ENCODE results near the gene WRNIP1.

DNA sequence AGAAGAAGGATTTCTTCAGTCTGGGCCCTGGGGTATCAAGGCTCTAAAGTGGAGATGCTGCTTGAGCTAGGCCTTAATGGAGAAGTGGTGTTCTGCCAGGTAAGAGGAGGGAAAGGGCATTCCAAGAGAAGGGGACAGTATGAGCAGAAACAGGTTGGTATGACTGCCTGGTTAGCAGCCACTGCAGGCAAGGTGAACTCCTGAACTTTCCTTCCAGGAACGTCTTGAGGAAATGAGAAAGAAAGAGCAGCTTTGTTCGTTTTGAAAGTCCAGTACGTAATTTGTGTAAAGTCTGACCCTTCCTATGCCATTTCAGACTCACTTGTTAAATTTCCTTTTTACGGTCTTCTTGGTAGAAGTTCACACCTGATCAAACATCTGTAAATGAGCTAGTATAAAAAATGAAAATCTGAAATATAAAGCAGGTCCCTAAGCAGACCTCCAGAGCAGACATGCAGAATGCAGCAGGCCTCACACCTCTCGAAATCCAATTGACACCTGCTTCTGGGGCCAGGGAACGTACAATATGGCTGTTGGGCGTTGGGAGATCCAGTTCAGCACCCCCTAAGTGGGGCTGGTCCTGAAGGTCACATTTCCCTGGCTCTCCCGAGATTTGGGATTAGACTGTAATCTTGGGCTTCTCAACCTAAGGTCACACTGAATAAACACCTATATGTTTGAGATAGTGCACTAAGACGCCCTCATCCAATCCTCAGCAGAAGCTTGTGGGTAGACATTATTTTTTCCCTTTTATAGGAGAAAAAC lies 48.1 kb upstream of the WRNIP1 start:
- no peak for TF ChIP-seq CTCF (IDR thresholded peaks at IDR 0.05)
- no peak for TF ChIP-seq POLR2A (IDR thresholded peaks at IDR 0.05)

Measured in thyroid gland (tissue), 4 donors.